Measurements from ENCODE around the gene ST6GALNAC4.

The ST6GALNAC4 gene

DNA sequence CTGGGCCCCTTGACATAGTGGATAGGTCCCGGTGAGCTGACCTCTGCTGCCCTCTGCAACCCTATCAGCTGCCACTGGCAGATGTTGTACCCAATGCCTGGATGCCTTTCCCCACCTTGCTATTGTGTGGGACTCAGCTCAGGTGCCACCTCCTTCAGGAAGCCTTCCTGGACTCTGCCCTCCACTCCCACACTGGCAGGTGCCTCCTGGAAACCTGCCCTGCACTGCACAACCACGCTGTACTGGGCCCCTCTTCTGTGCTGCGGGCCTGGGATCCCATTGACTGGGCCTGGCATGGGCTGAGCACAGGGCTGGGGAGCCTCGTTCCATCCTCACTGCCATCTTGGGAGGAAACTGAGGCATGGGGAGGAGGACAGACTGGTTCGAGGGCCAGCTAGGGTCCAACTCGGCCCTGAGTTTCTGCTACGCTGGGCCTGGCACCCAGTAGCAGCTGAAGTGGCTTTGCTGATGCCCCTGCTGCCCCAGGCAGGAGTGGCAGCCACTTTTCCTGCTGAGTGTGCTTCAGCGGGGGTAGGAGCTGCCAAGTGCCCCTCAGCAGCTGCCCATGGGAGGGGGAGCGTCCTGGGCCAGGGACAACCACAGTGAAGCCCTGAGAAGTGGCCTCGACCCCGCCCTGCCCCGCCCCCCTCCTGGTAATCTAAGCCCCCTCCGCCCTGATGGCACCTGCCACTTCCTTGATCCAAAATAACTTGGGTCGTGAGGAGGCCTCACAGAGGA is 40.6 kb downstream of the ST6GALNAC4 start:
- TF ChIP-seq, protein P1, sequence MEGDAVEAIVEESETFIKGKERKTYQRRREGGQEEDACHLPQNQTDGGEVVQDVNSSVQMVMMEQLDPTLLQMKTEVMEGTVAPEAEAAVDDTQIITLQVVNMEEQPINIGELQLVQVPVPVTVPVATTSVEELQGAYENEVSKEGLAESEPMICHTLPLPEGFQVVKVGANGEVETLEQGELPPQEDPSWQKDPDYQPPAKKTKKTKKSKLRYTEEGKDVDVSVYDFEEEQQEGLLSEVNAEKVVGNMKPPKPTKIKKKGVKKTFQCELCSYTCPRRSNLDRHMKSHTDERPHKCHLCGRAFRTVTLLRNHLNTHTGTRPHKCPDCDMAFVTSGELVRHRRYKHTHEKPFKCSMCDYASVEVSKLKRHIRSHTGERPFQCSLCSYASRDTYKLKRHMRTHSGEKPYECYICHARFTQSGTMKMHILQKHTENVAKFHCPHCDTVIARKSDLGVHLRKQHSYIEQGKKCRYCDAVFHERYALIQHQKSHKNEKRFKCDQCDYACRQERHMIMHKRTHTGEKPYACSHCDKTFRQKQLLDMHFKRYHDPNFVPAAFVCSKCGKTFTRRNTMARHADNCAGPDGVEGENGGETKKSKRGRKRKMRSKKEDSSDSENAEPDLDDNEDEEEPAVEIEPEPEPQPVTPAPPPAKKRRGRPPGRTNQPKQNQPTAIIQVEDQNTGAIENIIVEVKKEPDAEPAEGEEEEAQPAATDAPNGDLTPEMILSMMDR (conservative IDR thresholded peaks at IDR 0.05) = no peak
- TF ChIP-seq ZFX (IDR thresholded peaks at IDR 0.05) = no peak
- no peak overlapping the region; the same call in 1 of the 2 replicates for H3K27ac ChIP-seq

DNA sequence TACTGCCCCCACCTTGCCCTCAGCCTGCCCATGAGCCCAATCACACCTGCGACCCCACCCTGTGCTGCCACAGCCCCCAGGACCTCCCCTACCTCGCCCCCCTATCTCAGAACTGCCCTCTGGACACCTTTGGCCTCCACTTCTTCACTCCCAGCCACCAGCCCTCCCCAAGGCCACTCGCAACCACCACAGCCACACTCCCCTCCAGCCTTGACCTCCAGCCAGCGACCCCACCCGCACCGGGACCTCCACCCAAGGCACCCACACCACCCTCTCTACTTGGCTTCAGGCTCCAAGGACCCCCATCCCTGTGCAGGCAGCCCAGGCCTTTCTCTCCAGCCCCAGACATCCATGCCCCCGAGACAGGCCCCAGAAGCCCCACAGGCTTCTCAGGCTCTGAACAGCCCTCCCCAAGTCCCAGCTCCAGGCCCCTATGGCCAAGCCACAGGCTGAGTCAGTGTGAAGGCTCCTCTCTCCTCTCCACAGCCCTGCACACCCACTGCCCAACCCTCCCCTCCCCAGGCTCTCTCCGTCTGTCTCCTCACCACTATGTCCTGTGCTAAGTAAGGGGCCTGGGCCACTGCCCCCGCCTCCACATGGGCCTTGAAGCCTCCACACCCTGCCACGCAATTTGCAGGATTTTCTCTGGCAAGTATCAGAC is 41.4 kb downstream of the ST6GALNAC4 start:
- TF ChIP-seq, protein P1 (conservative IDR thresholded peaks at IDR 0.05) = no peak
- no peak for TF ChIP-seq ZFX (IDR thresholded peaks at IDR 0.05)
- H3K27ac ChIP-seq = no peak overlapping the region

DNA sequence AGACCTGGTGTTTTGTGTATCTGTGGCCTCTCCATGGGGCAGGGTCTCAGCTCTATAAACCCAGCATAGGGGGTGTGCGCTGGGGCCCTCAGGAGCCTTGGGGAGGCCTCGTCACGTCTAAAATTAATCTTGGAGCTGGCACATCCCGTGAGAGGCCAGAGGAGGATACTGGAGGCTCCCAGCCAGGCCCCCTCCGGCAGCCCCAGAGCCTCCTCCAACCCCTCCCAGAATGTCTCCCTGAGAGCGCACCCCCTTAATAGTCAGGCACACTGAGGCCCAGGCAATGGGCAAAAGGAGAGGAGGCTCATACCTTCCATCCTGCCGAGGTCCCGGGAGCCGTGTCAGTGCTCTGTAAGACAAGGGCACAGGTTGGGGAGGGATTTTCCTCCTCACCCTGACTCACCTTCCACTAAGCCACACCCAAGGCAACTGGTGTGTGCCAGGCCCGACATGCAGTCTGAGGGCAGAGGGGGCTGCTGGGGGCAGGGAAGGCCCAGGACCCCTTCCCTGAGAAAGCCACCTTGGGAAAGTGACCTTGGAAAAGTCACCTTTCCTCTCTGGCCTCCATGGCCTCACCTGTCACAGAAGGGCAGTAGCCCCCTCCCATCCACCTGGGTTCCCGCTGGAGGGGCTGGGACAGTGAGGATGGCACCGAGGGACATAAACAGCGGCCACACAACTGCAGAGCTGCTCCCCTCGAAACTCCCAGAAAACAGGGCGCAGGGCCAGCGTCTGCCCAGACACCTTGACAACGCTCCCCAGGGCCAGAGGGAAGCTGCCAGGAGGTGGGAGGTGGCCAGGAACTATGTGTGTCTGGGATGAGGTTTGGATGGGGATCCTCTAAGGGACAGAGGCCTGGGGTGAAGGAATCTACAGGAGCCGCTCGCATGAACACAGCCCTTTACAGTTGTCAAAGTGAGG is 42.3 kb downstream of the ST6GALNAC4 start:
- H3K27ac ChIP-seq = no peak overlapping the region; the same call in 1 of the 2 replicates
- no peak for TF ChIP-seq ZFX (IDR thresholded peaks at IDR 0.05)
- TF ChIP-seq, protein P1 (conservative IDR thresholded peaks at IDR 0.05) = no peak

DNA sequence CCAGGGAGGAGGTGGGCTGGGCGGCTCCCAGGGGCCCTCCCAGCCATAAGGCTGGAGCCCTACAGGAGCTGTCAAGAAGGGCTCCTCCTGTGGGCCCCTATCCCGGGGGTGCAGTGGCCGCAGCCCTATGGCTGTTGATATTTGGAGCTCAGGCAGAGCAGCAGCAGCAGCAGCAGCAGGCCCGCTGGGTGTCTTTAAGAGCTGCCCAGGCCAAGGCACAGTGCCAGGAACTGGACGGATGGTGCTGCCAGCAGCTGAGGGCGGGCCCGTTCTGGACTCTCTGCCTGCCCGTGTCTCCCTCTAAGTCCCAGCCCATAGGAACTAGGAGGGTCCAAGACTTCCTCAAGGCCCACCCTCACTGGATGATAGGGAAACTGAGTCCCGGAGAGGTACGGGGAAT is 43.0 kb downstream of the ST6GALNAC4 start:
- TF ChIP-seq ZFX (IDR thresholded peaks at IDR 0.05) = no peak
- TF ChIP-seq, protein P1 (conservative IDR thresholded peaks at IDR 0.05) = no peak
- no peak overlapping the region; the same call in 1 of the 2 replicates for H3K27ac ChIP-seq

DNA sequence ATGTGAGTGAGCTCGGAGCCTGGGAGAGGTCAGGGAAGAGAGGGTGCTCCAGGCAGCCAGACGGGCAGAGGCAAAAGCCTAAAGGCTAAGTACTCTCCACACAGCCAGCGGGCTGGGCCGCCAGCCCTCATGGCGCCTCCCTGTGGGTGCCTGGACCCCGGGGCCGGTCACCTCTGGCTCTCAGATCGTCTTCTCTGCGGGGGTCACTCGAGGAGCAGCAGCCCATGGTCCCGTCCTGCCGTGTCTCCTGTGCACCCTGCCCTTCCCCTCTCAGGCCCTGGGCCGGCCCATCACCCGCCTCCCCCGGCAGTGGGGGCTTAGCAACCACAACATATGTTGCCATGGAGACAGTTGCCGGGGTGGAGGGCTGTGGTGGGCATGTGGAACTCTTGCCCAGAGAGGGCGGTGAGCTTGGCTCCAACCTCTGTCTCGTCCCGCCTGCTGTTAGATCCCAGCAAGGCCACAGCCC is 43.6 kb downstream of the ST6GALNAC4 start:
- no peak overlapping the region for H3K27ac ChIP-seq
- TF ChIP-seq, protein P1 (conservative IDR thresholded peaks at IDR 0.05) = no peak
- no peak for TF ChIP-seq ZFX (IDR thresholded peaks at IDR 0.05)

DNA sequence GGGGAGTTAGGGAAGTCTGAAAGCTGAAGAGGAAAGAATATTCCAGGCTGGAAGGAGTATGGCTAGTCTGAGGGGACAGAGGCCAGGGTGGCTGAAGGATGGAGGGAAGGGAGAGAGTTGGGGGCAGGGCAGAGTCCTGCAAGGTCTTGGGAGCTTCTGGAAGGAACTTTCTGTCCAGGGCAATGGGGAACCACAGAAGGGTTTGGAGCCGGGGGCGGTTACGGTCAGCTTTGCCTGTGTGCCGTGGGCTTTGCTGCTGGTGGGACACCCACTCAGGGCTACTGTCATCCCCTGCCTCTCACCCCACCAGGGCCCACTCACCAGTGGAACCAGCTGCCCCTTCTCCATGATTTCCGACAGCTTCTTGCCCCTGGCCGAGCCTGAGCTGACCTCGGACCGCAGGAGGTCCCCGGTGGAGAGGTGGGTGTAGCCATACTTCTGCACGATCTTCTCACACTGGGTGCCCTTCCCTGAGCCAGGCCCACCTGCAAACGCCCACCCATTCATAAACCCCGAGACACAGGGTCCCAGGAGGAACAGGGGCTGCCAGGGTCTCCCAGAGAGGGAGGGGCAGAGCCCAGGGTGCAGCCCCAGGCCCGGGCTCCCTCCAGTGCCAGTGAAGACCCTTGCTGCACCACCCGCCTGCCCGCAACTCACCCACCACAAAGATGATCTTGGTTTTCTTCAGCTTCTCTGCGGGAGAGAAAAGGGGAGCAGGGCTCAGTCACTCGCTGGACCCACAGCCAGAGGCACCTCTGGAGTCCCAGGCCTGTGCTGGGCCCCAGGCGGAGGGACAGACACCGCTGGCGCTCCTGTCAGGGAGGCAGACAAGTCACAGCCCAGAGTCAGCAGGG is 44.2 kb downstream of the ST6GALNAC4 start:
- TF ChIP-seq, protein P1 (conservative IDR thresholded peaks at IDR 0.05) = no peak
- TF ChIP-seq ZFX (IDR thresholded peaks at IDR 0.05) = no peak
- no peak overlapping the region for H3K27ac ChIP-seq
